ENCODE results near the gene RAB44.

RAB44 gene

GRCh38 chr6:36751091-36751490, 53.5 kb downstream of the RAB44 start:
- no peak for TF ChIP-seq CTCF (IDR thresholded peaks at IDR 0.05; ENCODE audit: borderline replicate concordance, insufficient read depth, low read depth, low read length)
- no peak overlapping the region for H3K4me3 ChIP-seq (ENCODE audit: low read depth, low read length)

GRCh38 chr6:36751833-36752186, 54.2 kb downstream of the RAB44 start:
- H3K4me3 ChIP-seq (ENCODE audit: low read depth, low read length), result no peak overlapping the region

GRCh38 chr6:36752187-36752885, 54.7 kb downstream of the RAB44 start:
- TF ChIP-seq CTCF (IDR thresholded peaks at IDR 0.05; ENCODE audit: borderline replicate concordance, insufficient read depth, low read depth, low read length), result no peak
- no peak overlapping the region for H3K4me3 ChIP-seq (ENCODE audit: low read depth, low read length)

More at GRCh38 chr6:36751833-36752186, 54.2 kb downstream of the RAB44 start:
- TF ChIP-seq CTCF (IDR thresholded peaks at IDR 0.05; ENCODE audit: borderline replicate concordance, insufficient read depth, low read depth, low read length), result no peak

- no peak for TF ChIP-seq CTCF (IDR thresholded peaks at IDR 0.05; ENCODE audit: borderline replicate concordance, insufficient read depth, low read depth, low read length)
- H3K4me3 ChIP-seq (ENCODE audit: low read depth, low read length), result no peak overlapping the region
Measured at GRCh38 chr6:36752886-36753506, 55.4 kb downstream of the RAB44 start.

GRCh38 chr6:36753671-36754405, 56.2 kb downstream of the RAB44 start:
- TF ChIP-seq CTCF (IDR thresholded peaks at IDR 0.05; ENCODE audit: borderline replicate concordance, insufficient read depth, low read depth, low read length), result no peak
- no peak overlapping the region for H3K4me3 ChIP-seq (ENCODE audit: low read depth, low read length)

- H3K4me3 ChIP-seq (ENCODE audit: low read depth, low read length), result no peak overlapping the region
- TF ChIP-seq CTCF (IDR thresholded peaks at IDR 0.05; ENCODE audit: borderline replicate concordance, insufficient read depth, low read depth, low read length), result no peak
Measured at GRCh38 chr6:36754582-36755434, 57.2 kb downstream of the RAB44 start.

Data from GM12875 (cell line).